ENCODE measurements around the gene APC. TPM values are rescaled to one million over a fixed set of nuclear protein-coding genes. Genes with fewer than 3 reads are reported as not detected.

APC gene
- total and polyA plus RNA-seq, 2 of the 8 experiments (the other 6 are each of a cell fraction or from before 2014, with no cell fraction given) = 6.8 to 41.9 TPM

GRCh38 chr5:112870966-112871365 is 133.3 kb downstream of the APC start:
- no peak overlapping the region for H2BK120ac ChIP-seq (replicated peaks; ENCODE audit: low read depth, low read length)
- H2BK5ac ChIP-seq (ENCODE audit: low read depth, low read length) = no peak overlapping the region
- no peak overlapping the region for H3K14ac ChIP-seq (ENCODE audit: insufficient read length)
- H4K20me1 ChIP-seq (replicated peaks in 1 of 2; ENCODE audit: control insufficient read depth in 1 of 2, insufficient read depth in 2 of 2, low read length in 2 of 2) = peaks cover 0 to 4% of the 10 kb centered on the region in 2 experiments
- no peak overlapping the region for H4K91ac ChIP-seq (replicated peaks; ENCODE audit: insufficient read length, low read length)
- no peaks in the 10 kb centered on the region for H3K79me2 ChIP-seq (ENCODE audit: control insufficient read depth in 1 of 2, insufficient read depth in 2 of 2, low read length in 2 of 2)
- FAIRE-seq = no peak
- H2BK15ac ChIP-seq (ENCODE audit: low read length) = no peak overlapping the region
- H3K18ac ChIP-seq (ENCODE audit: extremely low read depth, low read length) = no peak overlapping the region
- no peak overlapping the region for H3K56ac ChIP-seq (replicated peaks; ENCODE audit: insufficient read length, low read depth, low read length)
- peaks cover 4 to 47% (median 38%) of the 10 kb centered on the region in 4 experiments for H3K36me3 ChIP-seq (ENCODE audit: control insufficient read depth in 2 of 4, insufficient read depth in 4 of 4, low read length in 3 of 4)
- H2BK20ac ChIP-seq (ENCODE audit: low read length) = no peak overlapping the region
- no peak overlapping the region for H3K9ac ChIP-seq (replicated peaks in 1 of 4; ENCODE audit: extremely low read depth in 1 of 4, low read depth in 3 of 4, low read length in 3 of 4)
- DNase-seq (ENCODE audit: low read depth in 1 of 2, low spot score in 2 of 2) = no peak
- no peak overlapping the region for H3K4me2 ChIP-seq (ENCODE audit: insufficient read depth in 1 of 2, low read depth in 2 of 2, low read length in 2 of 2)
- no peak overlapping the region for H2BK12ac ChIP-seq (ENCODE audit: low read depth, low read length)
- H3K4me3 ChIP-seq (ENCODE audit: extremely low read depth in 1 of 4, insufficient read depth in 2 of 4, low read depth in 3 of 4, low read length in 4 of 4) = no peak overlapping the region
- no peak overlapping the region for H3K23ac ChIP-seq (ENCODE audit: insufficient read length)
- no peaks in the 10 kb centered on the region for H3K79me1 ChIP-seq (ENCODE audit: low read depth, low read length)
- H3K23me2 ChIP-seq (ENCODE audit: low read depth, low read length) = no peaks in the 10 kb centered on the region
- no peaks in the 10 kb centered on the region for H3K9me3 ChIP-seq (ENCODE audit: insufficient read depth in 2 of 2, low read depth in 1 of 2, low read length in 1 of 2)
- H3K4ac ChIP-seq (replicated peaks; ENCODE audit: insufficient read length, low read depth, low read length) = no peak overlapping the region
- H2AK5ac ChIP-seq (ENCODE audit: low read depth, low read length) = no peak overlapping the region
- WGBS, 2 experiments (ENCODE audit: extremely low coverage in 1 of 2, insufficient coverage in 1 of 2, insufficient read length in 1 of 2, insufficient replicate concordance in 2 of 2, low coverage in 1 of 2, low lambda C conversion rate in 2 of 2, missing lambda C conversion rate in 1 of 2) = 59% methylated on average over 3 of the region's 3 CpGs; no CpG with 5 or more reads in 1 of the 2 experiments
- ChIA-PET CTCF (ENCODE audit: partially characterized antibody) (no interaction called here), POLR2A (ENCODE audit: partially characterized antibody) (interaction anchor here (0.8 to 1.4 kb wide), 3 partner anchors 10 to 18 kb away, joined by 3 to 4 read pairs (median 3); partner anchors contain the start of gene SRP19)
- H3K27me3 ChIP-seq (replicated peaks in 1 of 4; ENCODE audit: control insufficient read depth in 3 of 4, extremely low read depth in 1 of 4, insufficient read depth in 3 of 4, low read length in 3 of 4) = no peaks in the 10 kb centered on the region
- no peak overlapping the region for H4K5ac ChIP-seq (ENCODE audit: insufficient read length, low read depth, low read length)
- no peak overlapping the region for H3K27ac ChIP-seq (ENCODE audit: low read depth, low read length)
- H3K4me1 ChIP-seq (replicated peaks in 1 of 4; ENCODE audit: control insufficient read depth in 3 of 4, insufficient read depth in 4 of 4, low read length in 3 of 4) = no peaks in the 10 kb centered on the region
- H4K8ac ChIP-seq (ENCODE audit: extremely low read depth, insufficient read depth, low read length) = no peak overlapping the region
- H2AFZ ChIP-seq (ENCODE audit: low read length) = no peak overlapping the region
- no peak for TF ChIP-seq BCL11A (IDR thresholded peaks at IDR 0.05; ENCODE audit: low read depth in 2 of 2, low read length in 2 of 2)
- TF ChIP-seq YY1 (IDR thresholded peaks at IDR 0.05; ENCODE audit: low read depth, low read length) = no peak
- no peak for TF ChIP-seq CHD2 (IDR thresholded peaks at IDR 0.05; ENCODE audit: low read length)
- TF ChIP-seq ASH2L (IDR thresholded peaks at IDR 0.05; ENCODE audit: low read length) = no peak
- no peak for TF ChIP-seq HDAC6 (IDR thresholded peaks at IDR 0.05; ENCODE audit: low read depth, low read length)
- no peak for TF ChIP-seq MAX (IDR thresholded peaks at IDR 0.05)
- no peak for TF ChIP-seq SIRT6 (IDR thresholded peaks at IDR 0.05; ENCODE audit: low read length)
- no peak for TF ChIP-seq POU5F1 (IDR thresholded peaks at IDR 0.05; ENCODE audit: low read depth, low read length)
- TF ChIP-seq RNF2 (IDR thresholded peaks at IDR 0.05; ENCODE audit: borderline replicate concordance, low read depth, low read length, missing control alignments, poor library complexity, severe bottlenecking) = no peak
- no peak for TF ChIP-seq GABPA (IDR thresholded peaks at IDR 0.05; ENCODE audit: borderline replicate concordance, insufficient read depth, low read length)
- no peak for TF ChIP-seq RBBP5 (IDR thresholded peaks at IDR 0.05; ENCODE audit: borderline replicate concordance, low read depth, low read length)
- no peak for TF ChIP-seq CTCF (IDR thresholded peaks at IDR 0.05; ENCODE audit: control extremely low read depth in 1 of 3, insufficient read depth in 1 of 3, low read depth in 1 of 3, low read length in 3 of 3)
